Psoas muscle (tissue), 8 donors: Measurements from ENCODE around the gene CD44. TPM values are rescaled to one million over a fixed set of nuclear protein-coding genes. Genes with fewer than 3 reads are reported as not detected.

Source experiments
- ATAC-seq, 4 donors: fragments of 200-7000 bp; cut with Tn5 transposase; one replicate each; pipeline ENCODE4 v1.9.1; 2020; ENCODE audit warnings: moderate library complexity in 3 of 4, mild to moderate bottlenecking in 2 of 4
- DNase-seq, 2 donors: peaks; one replicate each; pipeline ENCODE4 v3.0.0-alpha.2; 2020
- H3K27ac ChIP-seq: fragments of 200-600 bp; one replicate; pipeline ENCODE4 v1.8.0; 2022
- H3K27me3 ChIP-seq, 3 donors: fragments of 200-600 bp in 1 of 3; one replicate each; pipeline versions ENCODE4 v1.6.1 to v1.8.0; 2013 to 2022; ENCODE audit warnings: low read length in 2 of 3, mild to moderate bottlenecking in 2 of 3, moderate library complexity in 1 of 3; ENCODE audit not compliant: insufficient read depth in 3 of 3
- H3K36me3 ChIP-seq, 2 donors: fragments of 200-600 bp in 1 of 2; one replicate each; pipeline versions ENCODE4 v1.6.1 to v1.8.0; 2013 to 2022; ENCODE audit warnings: low read depth in 1 of 2, mild to moderate bottlenecking in 1 of 2, moderate library complexity in 1 of 2; ENCODE audit not compliant: insufficient read depth in 1 of 2
- H3K4me1 ChIP-seq: fragments of 200-600 bp; one replicate; pipeline ENCODE4 v1.8.0; 2022
- H3K4me3 ChIP-seq: fragments of 200-600 bp; one replicate; pipeline ENCODE4 v1.8.0; 2022; ENCODE audit warnings: mild to moderate bottlenecking
- H3K9me3 ChIP-seq: fragments of 200-600 bp; one replicate; pipeline ENCODE4 v1.8.0; 2022
- CTCF ChIP-seq: fragments of 200-600 bp; IDR thresholded peaks from one replicate; pipeline ENCODE4 v1.8.0; 2022; ENCODE audit warnings: antibody characterized with exemption
- WGBS, 3 donors: extraction: QIAGEN DNeasy Blood & Tissue Kit; methylation state at CpG; one replicate each; pipeline versions ENCODE4 v1.1.6 to v1.1.7; 2013; 5-methylcytosine and 5-hydroxymethylcytosine counted together
- intact Hi-C, 2 donors: fragments of 100-400 bp; cut with DNase I; formaldehyde crosslinking; loops; one replicate each; pipeline versions ENCODE4 v1.11.0 to v1.14.2; 2022
- polyA plus RNA-seq, 3 donors: library from polyadenylated mRNA; stranded (reverse); fragments of 200-250 nt; gene quantifications; one replicate each; pipeline ENCODE4 v1.2.3, GENCODE V29; 2013
- total RNA-seq, 4 donors: library from RNA; stranded (reverse); fragmentation: NEBNext Ultra II Directional in 2 of 4; extraction: Animal tissue kit (Norgen Biotek cat#: 25700) in 2 of 4; gene quantifications; one replicate each; pipeline versions ENCODE4 v1.2.1 to v1.2.4, GENCODE V29; 2021 to 2023
- donor health status: healthy with polysubstance abuse.
- donor health status: DM: no; HTN: no; CAD: no; lungs with moderate emphysema.
- donor health status: Bipolar disorder and iron deficiency.
- donor health status: healthy.
- donor health status: DM: yes; HTN: yes; CAD: no.
- donor health status: DM: no; HTN: no; CAD: no.
- donor health status: DM: no; HTN: no; CAD: no.
- donor health status: DM: yes; HTN: yes; CAD: no.

CD44 gene
- total and polyA plus RNA-seq, 7 donors: 3.4 to 35.4 (median 23.2) TPM

DNA sequence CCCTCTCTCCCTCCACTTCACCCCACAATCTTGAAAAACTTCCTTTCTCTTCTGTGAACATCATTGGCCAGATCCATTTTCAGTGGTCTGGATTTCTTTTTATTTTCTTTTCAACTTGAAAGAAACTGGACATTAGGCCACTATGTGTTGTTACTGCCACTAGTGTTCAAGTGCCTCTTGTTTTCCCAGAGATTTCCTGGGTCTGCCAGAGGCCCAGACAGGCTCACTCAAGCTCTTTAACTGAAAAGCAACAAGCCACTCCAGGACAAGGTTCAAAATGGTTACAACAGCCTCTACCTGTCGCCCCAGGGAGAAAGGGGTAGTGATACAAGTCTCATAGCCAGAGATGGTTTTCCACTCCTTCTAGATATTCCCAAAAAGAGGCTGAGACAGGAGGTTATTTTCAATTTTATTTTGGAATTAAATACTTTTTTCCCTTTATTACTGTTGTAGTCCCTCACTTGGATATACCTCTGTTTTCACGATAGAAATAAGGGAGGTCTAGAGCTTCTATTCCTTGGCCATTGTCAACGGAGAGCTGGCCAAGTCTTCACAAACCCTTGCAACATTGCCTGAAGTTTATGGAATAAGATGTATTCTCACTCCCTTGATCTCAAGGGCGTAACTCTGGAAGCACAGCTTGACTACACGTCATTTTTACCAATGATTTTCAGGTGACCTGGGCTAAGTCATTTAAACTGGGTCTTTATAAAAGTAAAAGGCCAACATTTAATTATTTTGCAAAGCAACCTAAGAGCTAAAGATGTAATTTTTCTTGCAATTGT is 92.3 kb downstream of the CD44 start:
- intact Hi-C loops: no loop called here
- ATAC-seq (no peak), DNase-seq (no peak)
- WGBS, 3 donors: 86 to 92% (median 87%) methylated on average over 5 of the region's 5 CpGs
- H3K36me3 ChIP-seq: peaks cover 0 to 24% of the 10 kb centered on the region in 2 donors
- no peak overlapping the region for H3K27ac ChIP-seq
- H3K27me3 ChIP-seq: no peaks in the 10 kb centered on the region
- no peaks in the 10 kb centered on the region for H3K4me1 ChIP-seq
- no peak overlapping the region for H3K4me3 ChIP-seq
- TF ChIP-seq CTCF: no peak
- H3K9me3 ChIP-seq: peaks cover 9% of the 10 kb centered on the region

GRCh38 chr11:35232891-35233330 is 93.9 kb downstream of the CD44 start:
- Histone ChIP-seq H3K4me1 (no peaks in the 10 kb centered on the region), H3K27ac (no peak overlapping the region), H3K27me3 (no peaks in the 10 kb centered on the region), H3K36me3 (peaks cover 0 to 24% of the 10 kb centered on the region in 2 donors), H3K4me3 (no peak overlapping the region), H3K9me3 (peaks cover 9% of the 10 kb centered on the region)
- intact Hi-C loops: no loop called here
- WGBS, 3 donors: 77 to 83% (median 81%) methylated on average over 4 of the region's 4 CpGs
- ATAC-seq: no peak
- DNase-seq: no peak
- TF ChIP-seq CTCF: no peak

- intact Hi-C loops: no loop called here
- Histone ChIP-seq H3K4me3 (no peak overlapping the region), H3K4me1 (no peaks in the 10 kb centered on the region), H3K27me3 (no peaks in the 10 kb centered on the region), H3K9me3 (peaks cover 9% of the 10 kb centered on the region), H3K27ac (no peak overlapping the region), H3K36me3 (peaks cover 0 to 24% of the 10 kb centered on the region in 2 donors)
- no peak for TF ChIP-seq CTCF
- ATAC-seq: no peak
- no peak for DNase-seq
- 86 to 95% (median 90%) methylated on average over 1 of the region's 1 CpG for WGBS, 3 donors
These were observed 94.5 kb downstream of the CD44 start for GRCh38 chr11:35233518-35233917.

DNA sequence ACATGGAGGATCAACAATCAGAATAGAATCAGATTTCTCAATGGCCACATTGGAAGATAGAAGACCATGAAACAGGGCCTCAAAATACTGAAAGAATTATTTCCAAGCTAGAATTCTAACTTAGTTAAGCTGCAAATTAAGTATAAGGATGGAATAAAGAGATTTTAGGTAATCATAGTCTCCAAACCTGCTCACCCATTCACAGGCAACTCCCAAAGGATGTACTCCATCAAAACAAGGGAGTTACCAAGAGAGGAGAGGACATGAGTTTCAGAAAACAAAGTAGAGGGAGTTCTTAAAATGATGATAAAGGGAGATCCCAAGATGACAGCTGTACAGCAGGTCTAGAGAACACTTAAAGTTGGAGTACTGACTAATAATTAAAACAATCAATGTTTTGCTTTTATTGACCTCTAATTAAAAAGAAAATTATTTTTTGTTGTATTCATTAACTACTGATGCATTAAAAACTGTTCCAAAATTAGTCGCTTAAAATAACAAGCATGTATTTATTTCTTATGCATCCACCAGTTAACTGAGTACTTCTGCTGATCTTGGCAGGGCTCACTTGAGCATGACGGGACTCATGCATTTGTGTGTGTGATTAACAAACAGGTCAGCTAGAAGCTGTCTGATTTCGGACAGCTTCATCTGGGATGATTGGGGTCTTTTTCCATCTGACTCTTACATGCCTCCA is 95.6 kb downstream of the CD44 start:
- no peak for ATAC-seq
- no peak for TF ChIP-seq CTCF
- no peak for DNase-seq
- intact Hi-C loops: loop anchor here (5.0 kb wide), 2 partner anchors 237 to 307 kb away; no protein-coding TSS in a partner anchor
- H3K9me3 ChIP-seq: peaks cover 9% of the 10 kb centered on the region
- 85 to 93% (median 87%) methylated on average over 3 of the region's 3 CpGs for WGBS, 3 donors
- peaks cover 0 to 14% of the 10 kb centered on the region in 2 donors for H3K36me3 ChIP-seq
- no peaks in the 10 kb centered on the region for H3K27me3 ChIP-seq
- no peaks in the 10 kb centered on the region for H3K4me1 ChIP-seq
- H3K4me3 ChIP-seq: no peak overlapping the region
- H3K27ac ChIP-seq: no peak overlapping the region
